GM23338 (cell line): Measurements from ENCODE around the gene KRTAP4-8. TPM values are rescaled to one million over a fixed set of nuclear protein-coding genes. Genes with fewer than 3 reads are reported as not detected.
"Not testable (repeated sequence)": the region's sequence is repeated elsewhere in the genome, so short reads cannot be mapped to it uniquely, and the experiment has no call there.

Source experiments
- ATAC-seq: fragments of 200-7000 bp; cut with Tn5 transposase; 3 replicates; pipeline ENCODE4 v1.9.1; 2020
- DNase-seq: peaks from one replicate; pipeline ENCODE4 v3.0.0-alpha.2; 2015; ENCODE audit warnings: low spot score
- H2AFZ ChIP-seq: fragments of 200-600 bp; sonication (generic); 2 replicates; pipeline ENCODE4 v1.8.0; 2016; ENCODE audit warnings: antibody characterized with exemption, mild to moderate bottlenecking, moderate library complexity
- H3F3A ChIP-seq: fragments of 200-600 bp; sonication (generic); replicated peaks from 2 replicates; pipeline ENCODE4 v1.8.0; 2017; ENCODE audit warnings: antibody characterized with exemption, mixed run types, low read depth
- H3K27ac ChIP-seq: fragments of 200-600 bp; sonication (generic); 2 replicates; pipeline ENCODE4 v1.6.1; 2016; ENCODE audit warnings: low read depth
- H3K27me3 ChIP-seq: fragments of 200-600 bp; sonication (generic); 2 replicates; pipeline ENCODE4 v1.8.0; 2016; ENCODE audit warnings: mild to moderate bottlenecking, mixed run types, moderate library complexity; ENCODE audit not compliant: insufficient read depth
- H3K36me3 ChIP-seq: fragments of 200-600 bp; sonication (generic); 2 replicates; pipeline ENCODE4 v1.8.0; 2016; ENCODE audit warnings: mild to moderate bottlenecking; ENCODE audit not compliant: insufficient read depth
- H3K4me1 ChIP-seq: fragments of 200-600 bp; sonication (generic); 2 replicates; pipeline ENCODE4 v1.8.0; 2016; ENCODE audit warnings: mild to moderate bottlenecking, moderate library complexity; ENCODE audit not compliant: insufficient read depth
- H3K4me2 ChIP-seq: fragments of 200-600 bp; sonication (generic); 2 replicates; pipeline ENCODE4 v1.7.1; 2017; ENCODE audit warnings: mixed run types
- H3K4me3 ChIP-seq: fragments of 200-600 bp; sonication (generic); 2 replicates; pipeline ENCODE4 v1.6.1; 2016; ENCODE audit warnings: mixed run types
- H3K79me2 ChIP-seq: fragments of 200-600 bp; sonication (generic); replicated peaks from 2 replicates; pipeline ENCODE4 v1.8.0; 2017; ENCODE audit warnings: mild to moderate bottlenecking; ENCODE audit not compliant: insufficient read depth
- H3K9me2 ChIP-seq: fragments of 200-600 bp; sonication (generic); 2 replicates; pipeline ENCODE4 v1.8.0; 2017; ENCODE audit not compliant: insufficient read depth
- H4K20me1 ChIP-seq: fragments of 200-600 bp; sonication (generic); replicated peaks from 2 replicates; pipeline ENCODE4 v1.8.0; 2017; ENCODE audit warnings: mild to moderate bottlenecking; ENCODE audit not compliant: insufficient read depth
- H3K27ac Mint-ChIP-seq: 2 replicates; pipeline ENCODE4 v1.8.0; 2020; ENCODE audit warnings: inconsistent platforms, mild to moderate bottlenecking, moderate library complexity, mixed read lengths
- H3K27me3 Mint-ChIP-seq: 3 replicates; pipeline ENCODE4 v1.8.0; 2022; ENCODE audit warnings: low read depth, mild to moderate bottlenecking, moderate library complexity, mixed read lengths, inconsistent platforms; ENCODE audit not compliant: insufficient read depth, poor library complexity
- H3K36me3 Mint-ChIP-seq: 3 replicates; pipeline ENCODE4 v1.8.0; 2021; ENCODE audit warnings: low read depth, mild to moderate bottlenecking, inconsistent platforms, moderate library complexity, mixed read lengths
- H3K4me1 Mint-ChIP-seq: 3 replicates; pipeline ENCODE4 v1.8.0; 2020; ENCODE audit warnings: mild to moderate bottlenecking, inconsistent platforms, mixed read lengths
- H3K4me3 Mint-ChIP-seq: 3 replicates; pipeline ENCODE4 v1.8.0; 2021; ENCODE audit warnings: moderate library complexity, mild to moderate bottlenecking, inconsistent platforms, mixed read lengths
- H3K9me3 Mint-ChIP-seq: 3 replicates; pipeline ENCODE4 v1.8.0; 2020; ENCODE audit warnings: moderate library complexity, mild to moderate bottlenecking, inconsistent platforms, mixed read lengths
- CREB1 ChIP-seq: fragments of 250-450 bp; sonication (Bioruptor Pico); IDR thresholded peaks from 2 replicates; pipeline ENCODE4 v1.5.0; 2020; ENCODE audit warnings: low read depth, mild to moderate bottlenecking, moderate library complexity
- EZH2 ChIP-seq: fragments of 200-600 bp; sonication (generic); IDR thresholded peaks from one replicate; pipeline ENCODE4 v1.8.0; 2017; ENCODE audit warnings: antibody characterized with exemption, mild to moderate bottlenecking, low read depth; ENCODE audit not compliant: unreplicated experiment
- EZH2phosphoT487 ChIP-seq: fragments of 200-600 bp; sonication (generic); IDR thresholded peaks from one replicate; pipeline ENCODE4 v1.8.1; 2018; ENCODE audit warnings: antibody characterized with exemption; ENCODE audit not compliant: unreplicated experiment
- ZNF114 ChIP-seq: fragments of 250-450 bp; sonication (Bioruptor Pico); IDR thresholded peaks from 2 replicates; pipeline ENCODE4 v1.5.0; 2020; ENCODE audit warnings: mild to moderate bottlenecking, moderate library complexity
- ZNF331 ChIP-seq: fragments of 250-450 bp; sonication (Bioruptor Pico); IDR thresholded peaks from 2 replicates; pipeline ENCODE4 v1.5.0; 2020; ENCODE audit warnings: low read depth, mild to moderate bottlenecking, moderate library complexity
- polyA plus RNA-seq: library from polyadenylated mRNA; unstranded; fragments of >200 nt; fragmentation: Nextera tagmentation; extraction: Ambion mirVana; gene quantifications from 2 replicates; pipeline ENCODE4 v1.2.1, GENCODE V29; 2016
- total RNA-seq: library from RNA; depleted of rRNA; stranded (reverse); fragments of >200 nt; shearing (Covaris generic); gene quantifications from 2 replicates; pipeline ENCODE4 v1.2.3, GENCODE V29; 2014
- TF ChIP-seq, protein P1 (sequence below): IDR thresholded peaks from 2 replicates; pipeline ENCODE4 v1.6.1; 2016; ENCODE audit warnings: antibody characterized with exemption

Gene KRTAP4-8
- total and polyA plus RNA-seq, 2 experiments from 2014 or later = not detected

DNA sequence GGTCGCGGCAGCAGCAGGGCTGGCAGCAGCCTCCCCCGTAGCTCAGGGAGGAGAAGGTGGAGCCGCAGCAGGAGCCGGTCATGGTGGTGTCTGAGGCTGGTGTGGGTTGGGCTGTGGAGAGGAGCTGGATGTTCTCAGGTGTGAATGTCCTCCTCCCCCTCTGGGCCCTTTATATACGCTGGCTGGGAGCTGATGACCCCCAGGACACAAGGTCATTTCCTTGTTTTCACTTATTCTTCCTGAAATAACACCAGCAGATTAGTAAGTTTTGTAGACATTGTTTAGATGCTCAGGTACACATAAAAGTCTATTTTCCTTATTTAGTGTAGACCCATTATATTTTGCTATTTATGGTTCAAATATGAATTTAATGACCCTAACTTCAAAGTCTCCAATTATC lies 42.8 kb downstream of the KRTAP4-8 start, which contains the start of gene KRTAP2-2:
Gene KRTAP2-2 (minus strand): TSS at position 101 of the 400 bp plus-strand sequence. CDS start 19 bp downstream, at position 82.
- not testable (repeated sequence) for H3K9me2 ChIP-seq, ATAC-seq, H3K27me3 ChIP-seq, H3F3A ChIP-seq, H3K36me3 ChIP-seq, H3K27me3 Mint-ChIP-seq, H3K4me3 Mint-ChIP-seq, DNase-seq, H3K36me3 Mint-ChIP-seq, H3K4me1 ChIP-seq, H3K4me3 ChIP-seq, H4K20me1 ChIP-seq, H3K79me2 ChIP-seq, H3K9me3 Mint-ChIP-seq, H3K4me2 ChIP-seq, H2AFZ ChIP-seq, H3K27ac ChIP-seq, H3K27ac Mint-ChIP-seq
- H3K4me1 Mint-ChIP-seq = peaks cover 10% of the 10 kb centered on the region

DNA sequence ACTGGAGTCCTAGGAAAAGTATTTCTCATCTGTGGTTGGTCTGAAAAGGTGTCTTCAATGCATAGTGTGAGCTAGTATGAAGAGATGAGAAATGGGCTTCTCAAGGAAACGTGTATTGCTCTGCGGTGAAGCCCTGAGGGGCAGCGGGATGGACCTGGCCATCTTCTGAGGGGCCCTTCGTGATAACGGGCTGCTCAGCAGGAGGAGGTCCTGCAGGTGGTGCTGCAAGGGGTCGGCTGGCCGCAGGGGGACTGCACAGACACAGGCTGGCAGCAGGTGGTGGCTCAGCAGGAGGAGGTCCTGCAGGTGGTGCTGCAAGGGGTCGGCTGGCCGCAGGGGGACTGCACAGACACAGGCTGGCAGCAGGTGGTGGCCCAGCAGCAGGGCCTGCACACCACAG lies 43.4 kb downstream of the KRTAP4-8 start:
- not testable (repeated sequence) for H3K27ac ChIP-seq, H3K4me3 Mint-ChIP-seq, DNase-seq, ATAC-seq, H3K27ac Mint-ChIP-seq, H3K9me3 Mint-ChIP-seq, H3K36me3 Mint-ChIP-seq, H3K27me3 ChIP-seq, H4K20me1 ChIP-seq, H3K79me2 ChIP-seq, H3K4me3 ChIP-seq, H3F3A ChIP-seq, H3K36me3 ChIP-seq, H2AFZ ChIP-seq, H3K27me3 Mint-ChIP-seq, H3K9me2 ChIP-seq, H3K4me2 ChIP-seq
- H3K4me1 ChIP-seq = peaks cover 13% of the 10 kb centered on the region
- H3K4me1 Mint-ChIP-seq = peaks cover 14% of the 10 kb centered on the region

DNA sequence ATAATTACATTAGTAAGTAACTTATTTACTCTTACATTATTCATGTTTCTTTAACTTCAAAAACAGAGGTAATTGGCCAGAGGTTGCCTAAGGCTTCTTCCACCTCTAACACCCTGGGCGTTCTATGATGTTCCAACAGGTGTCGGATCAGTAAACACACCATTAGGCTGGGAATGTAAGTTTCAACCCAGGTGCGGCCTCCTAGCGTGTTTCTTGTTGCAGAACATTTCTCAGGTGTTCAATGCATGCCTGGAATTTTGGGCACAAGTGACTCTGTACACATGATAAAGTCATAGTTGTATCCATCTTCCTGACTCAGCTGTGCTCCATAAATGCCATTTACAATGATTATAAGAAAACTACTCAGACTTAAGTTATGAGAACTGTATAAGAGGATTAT lies 43.9 kb downstream of the KRTAP4-8 start:
- Histone ChIP-seq H3K4me1 (peaks cover 9% of the 10 kb centered on the region), H2AFZ (no peak overlapping the region), H3K4me3 (no peak overlapping the region), H3K79me2 (no peaks in the 10 kb centered on the region), H3K4me2 (no peak overlapping the region), H4K20me1 (no peaks in the 10 kb centered on the region), H3K27me3 (no peaks in the 10 kb centered on the region), H3F3A (no peaks in the 10 kb centered on the region), H3K9me2 (no peaks in the 10 kb centered on the region), H3K27ac (no peak overlapping the region), H3K36me3 (no peaks in the 10 kb centered on the region)
- DNase-seq (no peak), ATAC-seq (no peak)
- Mint-ChIP-seq H3K27ac (no peak overlapping the region), H3K9me3 (peaks cover 6% of the 10 kb centered on the region; the same call in 1 of the 3 replicates), H3K4me3 (no peak overlapping the region), H3K4me1 (peaks cover 11% of the 10 kb centered on the region), H3K27me3 (no peaks in the 10 kb centered on the region), H3K36me3 (0 out of 3 replicates have a peak, but pooled peaks cover 3% of the 10 kb centered on the region)
- TF ChIP-seq, protein P1, sequence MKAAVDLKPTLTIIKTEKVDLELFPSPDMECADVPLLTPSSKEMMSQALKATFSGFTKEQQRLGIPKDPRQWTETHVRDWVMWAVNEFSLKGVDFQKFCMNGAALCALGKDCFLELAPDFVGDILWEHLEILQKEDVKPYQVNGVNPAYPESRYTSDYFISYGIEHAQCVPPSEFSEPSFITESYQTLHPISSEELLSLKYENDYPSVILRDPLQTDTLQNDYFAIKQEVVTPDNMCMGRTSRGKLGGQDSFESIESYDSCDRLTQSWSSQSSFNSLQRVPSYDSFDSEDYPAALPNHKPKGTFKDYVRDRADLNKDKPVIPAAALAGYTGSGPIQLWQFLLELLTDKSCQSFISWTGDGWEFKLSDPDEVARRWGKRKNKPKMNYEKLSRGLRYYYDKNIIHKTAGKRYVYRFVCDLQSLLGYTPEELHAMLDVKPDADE = no peak
- TF ChIP-seq CREB1 (CRISPR knock-in tag) (no peak), ZNF331 (CRISPR knock-in tag) (no peak), EZH2phosphoT487 (no peak), ZNF114 (CRISPR knock-in tag) (no peak), EZH2 (no peak)
